HepG2 (cell line): ENCODE measurements around the gene PLCB1. TPM values are rescaled to one million over a fixed set of nuclear protein-coding genes. Genes with fewer than 3 reads are reported as not detected.

ENCODE experiments used
- CBX1 ChIP-seq: IDR thresholded peaks from one replicate; pipeline ENCODE4 v1.6.1; 2016; ENCODE audit warnings: antibody characterized with exemption, low read depth
- CHD4 ChIP-seq: fragments of 200-600 bp; sonication (generic); IDR thresholded peaks from 2 replicates; pipeline ENCODE4 v1.7.0; 2017; ENCODE audit warnings: mild to moderate bottlenecking, low read length, borderline replicate concordance
- GMEB1 ChIP-seq: sonication (generic); formaldehyde crosslinking; IDR thresholded peaks from 2 replicates; pipeline ENCODE4 v1.5.1; 2020; ENCODE audit warnings: missing genetic modification reagents, mild to moderate bottlenecking, borderline replicate concordance
- HIVEP1 ChIP-seq: sonication (generic); formaldehyde crosslinking; IDR thresholded peaks from 2 replicates; pipeline ENCODE4 v1.4.0; 2020; ENCODE audit warnings: mild to moderate bottlenecking, missing genetic modification reagents
- IKZF4 ChIP-seq: sonication (generic); formaldehyde crosslinking; IDR thresholded peaks from 2 replicates; pipeline ENCODE4 v1.5.1; 2020; ENCODE audit warnings: borderline replicate concordance, mild to moderate bottlenecking, low read depth, missing genetic modification reagents; ENCODE audit errors: not compliant biosample characterization
- JUND ChIP-seq: sonication (generic); formaldehyde crosslinking; IDR thresholded peaks from 2 replicates; pipeline ENCODE4 v1.8.0; 2022; ENCODE audit warnings: mild to moderate bottlenecking, missing genetic modification reagents
- RERE ChIP-seq: IDR thresholded peaks from 2 replicates; pipeline ENCODE4 v1.6.1; 2016; ENCODE audit warnings: low read depth, missing genetic modification reagents, missing compliant biosample characterization
- ZEB1 ChIP-seq: IDR thresholded peaks from 2 replicates; pipeline ENCODE4 v1.6.1; 2012; ENCODE audit warnings: mild to moderate bottlenecking, low read depth, inconsistent platforms; ENCODE audit not compliant: insufficient replicate concordance
- ZNF512B ChIP-seq: sonication (generic); formaldehyde crosslinking; IDR thresholded peaks from 2 replicates; pipeline ENCODE4 v1.5.1; 2020; ENCODE audit warnings: missing genetic modification reagents, mild to moderate bottlenecking, borderline replicate concordance
- ZNF609 ChIP-seq: sonication (generic); formaldehyde crosslinking; IDR thresholded peaks from 2 replicates; pipeline ENCODE4 v1.4.0; 2020; ENCODE audit warnings: mild to moderate bottlenecking, missing genetic modification reagents, borderline replicate concordance
- ZNF737 ChIP-seq: sonication (generic); formaldehyde crosslinking; IDR thresholded peaks from 2 replicates; pipeline ENCODE4 v1.5.0; 2020; ENCODE audit warnings: missing genetic modification reagents, mild to moderate bottlenecking, borderline replicate concordance
- polyA plus RNA-seq, 8 experiments: library from polyadenylated mRNA; depleted of rRNA in 3 of 8; stranded (reverse) in 7 of 8; unstranded in 1 of 8; fragments of >200 nt; fragmentation: Illumina TruSeq in 4 of 8; extraction: Trizol in 4 of 8; gene quantifications; 2 replicates each; pipeline versions ENCODE4 v1.2.1 to v1.2.3, GENCODE V29; 2011 to 2016; ENCODE audit warnings: low read depth in 4 of 8, missing spikeins in 1 of 8, mixed read lengths in 1 of 8; ENCODE audit not compliant: insufficient read depth in 1 of 8
- total RNA-seq, 5 experiments: library from RNA; depleted of rRNA; stranded (reverse); fragments of >200 nt; fragmentation: Illumina TruSeq; extraction: Trizol; gene quantifications; 2 replicates each; pipeline ENCODE4 v1.2.3, GENCODE V29; 2016; ENCODE audit warnings: low read depth in 1 of 5

The PLCB1 gene
- total and polyA plus RNA-seq, 2 of the 13 experiments (the other 11 are each of a cell fraction or from before 2014, with no cell fraction given), result 42.4 to 55.9 TPM

- TF ChIP-seq ZNF609 (CRISPR knock-in tag), result peak; percentile 97
- TF ChIP-seq ZEB1, result peak; percentile 81
- TF ChIP-seq CHD4, result peak; percentile 86; the same call in 1 of the 2 replicates
- TF ChIP-seq RERE (CRISPR knock-in tag), result peak; percentile 96
- no peak for TF ChIP-seq HIVEP1
- no peak; the same call in 1 of the 2 replicates for TF ChIP-seq ZNF737
- TF ChIP-seq ZNF512B (CRISPR knock-in tag), result peak; percentile 98; the same call in 1 of the 2 replicates
- TF ChIP-seq IKZF4 (CRISPR knock-in tag), result no peak
- TF ChIP-seq CBX1, result peak; percentile 48
- TF ChIP-seq GMEB1 (CRISPR knock-in tag), result peak; percentile 65
- peak; percentile 95 for TF ChIP-seq JUND (CRISPR knock-in tag)
Measured at GRCh38 chr20:8144282-8145245, 12.5 kb downstream of the PLCB1 start (continued).
